ENCODE measurements around the gene CXCL9.
"Not testable (repeated sequence)": the region's sequence is repeated elsewhere in the genome, so short reads cannot be mapped to it uniquely, and the experiment has no call there.

The CXCL9 gene

DNA sequence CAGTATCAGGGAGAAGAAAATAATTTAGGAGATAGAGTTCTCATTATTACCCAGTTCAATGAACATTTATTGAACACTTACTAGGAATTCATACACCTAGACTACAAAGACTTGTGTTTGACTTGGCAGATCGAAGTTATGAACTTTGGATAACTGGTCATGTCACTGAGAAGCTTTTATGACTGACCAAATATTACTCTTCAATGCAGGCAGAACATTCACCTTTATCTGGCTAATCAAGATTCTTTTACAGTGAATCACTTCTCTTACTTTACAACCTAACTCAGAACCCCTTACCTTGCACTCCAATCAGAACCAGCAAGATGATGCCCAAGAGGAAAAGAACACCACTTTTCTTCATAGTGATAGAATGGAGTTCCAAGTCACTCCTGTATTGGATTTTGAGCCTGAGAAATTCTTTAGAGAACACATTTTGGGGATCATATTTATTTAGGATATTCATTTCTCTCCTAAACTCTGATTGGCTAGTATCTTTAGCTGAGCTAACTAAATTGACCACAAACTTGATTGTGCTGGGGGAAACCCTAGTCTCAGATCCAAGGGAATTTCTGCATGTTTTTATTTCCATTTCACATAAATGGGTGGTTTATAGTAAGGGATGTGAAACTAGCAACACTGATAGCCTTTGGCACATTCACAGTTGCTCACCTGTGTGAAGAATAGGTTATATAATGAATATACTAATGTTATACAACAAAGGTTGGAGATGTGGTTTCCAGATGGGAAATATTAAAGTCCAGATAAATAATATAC lies at the start of gene CXCL9:
CXCL9 (minus strand) TSS at position 421 of the 774 bp plus-strand sequence; CDS start at position 361, 60 bp downstream.
- no peak for DNase-seq (ENCODE audit: low read depth in 2 of 2, low spot score in 1 of 2)

DNA sequence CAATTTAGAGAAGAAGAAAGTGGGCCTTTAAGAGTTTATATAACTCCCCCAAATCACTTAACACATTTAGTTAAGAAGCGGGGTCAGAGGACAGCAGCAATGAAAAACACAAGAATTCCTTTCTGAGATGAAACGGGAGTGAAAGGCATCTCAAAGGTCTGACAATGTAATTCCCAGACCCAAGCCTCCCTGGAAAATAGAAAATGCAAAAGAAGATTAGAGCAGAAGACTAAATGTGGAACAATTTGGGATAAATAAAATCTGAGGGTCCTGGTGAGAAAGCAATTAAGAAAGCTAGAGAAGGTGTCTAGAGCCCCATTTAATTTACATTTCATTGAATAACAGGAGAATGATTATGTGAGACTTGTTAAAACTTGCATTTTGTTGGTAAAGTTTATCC lies 48.1 kb upstream of the CXCL9 start:
- no peak for DNase-seq (ENCODE audit: low read depth in 2 of 2, low spot score in 1 of 2)

DNA sequence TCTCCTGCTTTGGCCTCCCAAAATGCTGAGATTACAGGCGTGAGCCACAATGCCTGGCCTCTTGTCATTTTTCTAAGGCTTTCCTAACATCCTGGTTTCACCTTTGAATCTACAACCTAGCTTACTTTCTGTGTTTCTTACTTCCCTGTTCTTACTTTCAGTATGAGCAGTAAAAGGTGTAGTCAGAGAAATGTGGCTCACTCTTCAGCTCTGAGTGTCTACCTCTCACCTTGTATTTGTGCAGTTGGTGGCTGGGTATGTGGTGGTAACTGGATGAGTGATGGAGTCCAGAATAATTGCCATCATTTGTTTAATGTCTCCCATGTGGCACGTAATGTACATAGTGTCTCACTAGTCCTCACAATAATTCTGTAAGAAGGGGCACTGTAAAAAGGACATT lies 47.7 kb upstream of the CXCL9 start:
- no peak for DNase-seq (ENCODE audit: low read depth in 2 of 2, low spot score in 1 of 2)

DNA sequence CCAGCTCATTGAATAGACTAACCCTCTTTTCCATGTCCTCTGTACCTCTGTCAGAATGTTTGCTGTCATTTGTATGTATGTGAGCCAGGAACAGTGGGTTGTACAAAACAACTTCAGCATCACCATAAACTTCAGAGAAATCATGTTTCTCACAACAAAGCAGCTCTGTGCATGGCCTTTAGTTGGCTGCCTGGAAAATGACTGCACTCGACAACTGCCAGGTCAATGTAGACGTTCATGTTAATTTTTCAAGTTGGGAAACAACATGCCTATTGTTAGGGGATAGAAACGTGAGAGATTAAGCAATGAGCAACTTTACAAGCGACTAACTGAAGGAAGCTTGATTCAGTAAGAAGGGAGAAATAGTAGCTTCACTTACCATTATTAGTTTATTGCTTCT lies 46.4 kb upstream of the CXCL9 start:
- DNase-seq (ENCODE audit: low read depth in 2 of 2, low spot score in 1 of 2) = no peak

DNA sequence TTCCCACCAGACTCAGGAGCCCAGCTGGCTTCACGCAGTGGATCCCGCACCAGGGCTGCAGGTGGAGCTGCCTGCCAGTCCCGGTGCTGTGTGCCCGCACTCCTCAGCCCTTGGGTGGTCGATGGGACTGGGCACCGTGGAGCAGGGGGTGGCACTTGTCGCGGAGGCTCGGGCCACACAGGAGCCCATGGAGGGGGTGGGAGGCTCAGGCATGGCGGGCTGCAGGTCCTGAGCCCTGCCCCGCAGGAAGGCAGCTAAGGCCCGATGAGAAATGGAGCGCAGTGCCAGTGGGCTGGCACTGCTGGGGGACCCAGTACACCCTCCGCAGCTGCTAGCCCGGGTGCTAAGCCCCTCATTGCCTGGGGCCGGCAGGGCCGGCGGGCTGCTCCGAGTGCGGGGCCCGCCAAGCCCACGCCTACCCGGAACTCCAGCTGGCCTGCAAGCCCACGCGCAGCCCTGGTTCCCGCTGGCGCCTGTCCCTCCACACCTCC lies 43.3 kb upstream of the CXCL9 start:
- DNase-seq (ENCODE audit: low read depth in 2 of 2, low spot score in 1 of 2) = not testable (repeated sequence)

DNA sequence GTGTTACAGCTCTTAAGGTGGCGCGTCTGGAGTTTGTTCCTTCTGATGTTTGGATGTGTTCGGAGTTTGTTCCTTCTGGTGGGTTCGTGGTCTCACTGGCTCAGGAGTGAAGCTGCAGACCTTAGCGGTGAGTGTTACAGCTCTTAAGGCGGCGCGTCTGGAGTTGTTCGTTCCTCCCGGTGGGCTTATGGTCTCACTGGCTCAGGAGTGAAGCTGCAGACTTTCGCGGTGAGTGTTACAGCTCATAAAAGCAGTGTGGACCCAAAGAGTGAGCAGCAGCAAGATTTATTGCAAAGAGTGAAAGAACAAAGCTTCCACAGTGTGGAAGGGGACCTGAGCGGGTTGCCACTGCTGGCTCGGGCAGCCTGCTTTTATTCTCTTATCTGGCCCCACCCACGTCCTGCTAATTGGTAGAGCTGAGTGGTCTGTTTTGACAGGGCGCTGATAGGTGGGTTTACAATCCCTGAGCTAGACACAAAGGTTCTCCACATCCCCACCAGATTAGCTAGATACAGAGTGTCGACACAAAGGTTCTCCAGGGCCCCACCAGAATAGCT lies 42.6 kb upstream of the CXCL9 start:
- not testable (repeated sequence) for DNase-seq (ENCODE audit: low read depth in 2 of 2, low spot score in 1 of 2)

DNA sequence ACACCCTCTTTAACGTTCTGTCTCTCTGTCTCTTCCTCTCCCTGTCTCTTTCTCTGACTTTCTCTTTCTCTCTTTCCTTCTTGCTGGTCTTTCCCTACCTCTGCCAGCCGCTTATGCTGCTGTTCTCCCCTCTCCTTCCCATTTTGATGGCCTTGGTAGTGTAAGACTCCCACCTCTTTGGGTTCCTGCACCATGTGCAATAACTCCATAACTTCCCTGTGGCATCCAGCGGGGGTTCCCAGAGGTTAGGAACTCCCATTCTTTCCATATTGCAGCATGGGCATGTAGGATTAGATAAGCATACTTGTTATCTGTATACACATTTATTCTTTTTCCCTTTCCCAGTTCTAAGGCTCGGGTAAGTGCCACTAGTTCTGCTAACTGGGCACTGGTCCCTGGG lies 37.4 kb upstream of the CXCL9 start:
- DNase-seq (ENCODE audit: low read depth in 2 of 2, low spot score in 1 of 2) = not testable (repeated sequence)

DNA sequence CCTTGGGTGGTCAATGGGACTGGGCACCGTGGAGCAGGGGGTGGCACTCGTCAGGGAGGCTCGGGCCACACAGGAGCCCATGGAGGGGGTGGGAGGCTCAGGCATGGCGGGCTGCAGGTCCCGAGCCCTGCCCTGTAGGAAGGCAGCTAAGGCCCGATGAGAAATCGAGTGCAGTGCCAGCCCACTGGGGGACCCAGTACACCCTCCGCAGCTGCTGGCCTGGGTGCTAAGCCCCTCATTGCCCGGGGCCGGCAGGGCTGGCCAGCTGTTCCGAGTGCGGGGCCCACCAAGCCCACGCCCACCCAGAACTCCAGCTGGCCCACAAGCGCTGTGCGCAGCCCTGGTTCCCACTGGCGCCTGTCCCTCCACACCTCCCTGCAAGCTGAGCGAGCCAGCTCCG lies 36.0 kb upstream of the CXCL9 start:
- not testable (repeated sequence) for DNase-seq (ENCODE audit: low read depth in 2 of 2, low spot score in 1 of 2)

DNA sequence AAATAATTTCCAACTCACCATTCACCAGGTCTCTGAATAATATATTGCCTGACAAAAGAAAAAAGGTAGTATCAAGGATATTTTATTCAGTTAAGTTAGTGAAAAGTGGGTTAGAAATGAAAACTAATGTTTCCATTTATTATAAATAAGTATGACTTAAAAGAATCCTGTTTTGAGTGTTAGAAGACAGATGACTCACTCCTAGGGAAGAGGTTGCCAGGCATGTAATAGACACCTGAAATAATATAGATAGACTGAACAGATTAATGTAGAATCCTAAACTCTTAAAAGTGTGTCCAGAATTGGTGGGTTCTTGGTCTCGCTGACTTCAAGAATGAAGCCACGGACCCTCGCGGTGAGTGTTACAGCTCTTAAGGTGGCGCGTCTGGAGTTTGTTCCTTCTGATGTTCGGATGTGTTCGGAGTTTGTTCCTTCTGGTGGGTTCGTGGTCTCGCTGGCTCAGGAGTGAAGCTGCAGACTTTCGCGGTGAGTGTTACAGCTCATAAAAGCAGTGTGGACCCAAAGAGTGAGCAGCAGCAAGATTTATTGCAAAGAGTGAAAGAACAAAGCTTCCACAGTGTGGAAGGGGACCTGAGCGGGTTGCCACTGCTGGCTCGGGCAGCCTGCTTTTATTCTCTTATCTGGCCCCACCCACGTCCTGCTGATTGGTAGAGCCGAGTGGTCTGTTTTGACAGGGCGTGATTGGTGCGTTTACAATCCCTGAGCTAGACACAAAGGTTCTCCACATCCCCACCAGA lies 35.1 kb upstream of the CXCL9 start:
- not testable (repeated sequence) for DNase-seq (ENCODE audit: low read depth in 2 of 2, low spot score in 1 of 2)

DNA sequence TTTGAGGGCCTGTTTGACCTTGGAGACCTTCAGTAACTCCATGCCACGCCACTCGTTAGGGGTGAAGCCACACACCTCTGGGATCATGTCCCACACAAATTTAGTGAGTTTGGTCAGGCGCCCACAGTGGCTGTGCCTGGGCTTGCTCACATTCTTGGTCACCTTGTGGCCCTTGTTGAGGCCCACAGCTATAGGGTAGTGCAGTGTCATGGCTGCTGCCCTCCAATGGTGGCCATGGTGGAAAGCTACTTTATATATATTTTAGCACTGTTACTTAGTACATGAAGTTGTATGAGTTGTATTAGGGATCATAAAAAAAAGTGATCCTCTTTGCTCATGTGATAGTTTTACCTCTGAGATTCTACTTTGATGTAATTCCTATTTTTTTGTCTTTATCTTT lies 29.5 kb upstream of the CXCL9 start:
- no peak for DNase-seq (ENCODE audit: low read depth in 2 of 2, low spot score in 1 of 2)

DNA sequence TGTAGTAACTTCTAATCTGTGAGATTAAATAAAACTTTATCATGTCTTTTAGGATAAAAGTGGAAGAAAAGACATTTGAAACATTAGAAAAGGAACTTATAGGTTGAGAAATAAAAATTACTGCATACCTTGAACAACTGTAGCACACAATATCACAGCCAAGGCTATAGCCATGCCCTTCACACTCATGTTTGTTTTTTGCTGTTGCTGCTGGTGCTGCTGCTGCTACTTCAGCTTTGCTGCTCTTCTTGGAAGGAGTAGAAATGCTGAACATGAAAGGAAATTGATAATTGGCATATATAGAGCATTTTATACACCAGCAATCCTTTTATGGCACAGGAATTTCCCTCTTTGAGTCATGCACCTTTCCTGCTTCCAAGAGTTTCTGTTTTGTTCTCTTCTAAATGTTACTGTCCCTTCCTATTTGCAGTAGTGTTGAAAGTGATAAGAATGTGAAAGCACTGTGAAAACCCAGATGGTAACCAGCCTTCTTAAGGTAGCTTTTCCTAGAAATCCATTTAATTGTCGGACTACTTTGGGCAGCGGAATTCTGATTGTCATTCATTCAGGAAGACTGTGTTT lies 28.6 kb upstream of the CXCL9 start, which contains the start of gene CXCL11:
CXCL11 (minus strand) TSS at position 272 of the 582 bp plus-strand sequence; CDS start at position 189, 83 bp downstream.
- no peak for DNase-seq (ENCODE audit: low read depth in 2 of 2, low spot score in 1 of 2)

DNA sequence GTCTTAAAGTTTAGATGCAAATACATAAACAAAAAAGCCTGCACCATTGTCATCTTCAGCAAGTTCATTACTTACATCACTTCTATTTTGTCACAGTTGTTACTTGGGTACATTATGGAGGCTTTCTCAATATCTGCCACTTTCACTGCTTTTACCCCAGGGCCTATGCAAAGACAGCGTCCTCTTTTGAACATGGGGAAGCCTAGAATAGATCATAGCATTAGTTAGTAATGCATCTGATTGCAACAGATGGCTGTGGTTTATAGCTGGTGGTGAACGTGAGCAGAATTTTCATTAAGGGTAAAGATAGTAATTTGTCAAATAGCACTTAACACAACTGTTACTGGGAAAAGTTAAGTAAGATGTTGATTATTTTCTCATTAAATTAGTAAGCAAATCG lies 27.8 kb upstream of the CXCL9 start:
- DNase-seq (ENCODE audit: low read depth in 2 of 2, low spot score in 1 of 2) = no peak

DNA sequence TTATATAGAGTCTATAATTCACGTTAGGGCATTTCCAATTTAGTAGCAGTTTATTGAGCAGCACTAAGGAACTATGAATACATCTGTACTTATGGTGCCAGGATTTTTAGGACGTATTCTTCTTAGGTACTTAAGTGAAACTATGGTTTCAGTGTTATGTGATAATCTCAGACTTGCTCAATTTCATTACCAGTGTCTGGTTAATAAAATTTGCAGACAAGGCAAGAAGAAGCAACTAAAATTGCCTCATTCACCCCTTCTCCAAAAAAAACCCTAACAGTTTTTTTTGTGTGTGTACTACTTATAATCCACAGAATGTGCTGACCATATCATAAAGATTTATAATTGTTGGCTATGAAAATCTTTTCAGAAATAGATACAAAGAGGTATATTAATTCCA lies 22.0 kb upstream of the CXCL9 start:
- no peak for DNase-seq (ENCODE audit: low read depth in 2 of 2, low spot score in 1 of 2)

DNA sequence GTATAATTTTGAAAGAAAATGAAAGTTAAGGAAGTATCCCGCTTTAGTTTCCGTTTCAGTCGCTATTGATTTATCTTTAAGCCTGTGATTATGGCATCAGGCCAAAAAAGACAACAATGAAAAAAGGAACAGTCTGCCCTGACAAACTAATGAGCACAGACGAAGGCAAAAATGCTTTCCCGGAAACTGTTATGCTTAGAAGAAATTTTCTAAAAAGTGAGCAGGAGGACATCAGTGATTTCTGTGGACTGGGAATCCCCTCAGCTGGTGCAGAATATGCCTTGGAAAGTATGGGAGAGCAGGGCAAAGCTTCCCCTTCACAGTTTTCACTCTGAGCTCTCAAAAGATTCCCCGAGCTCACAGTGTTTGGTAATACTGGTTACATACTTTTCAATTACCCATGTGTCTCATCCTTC lies 21.0 kb upstream of the CXCL9 start:
- DNase-seq (ENCODE audit: low read depth in 2 of 2, low spot score in 1 of 2) = no peak

DNA sequence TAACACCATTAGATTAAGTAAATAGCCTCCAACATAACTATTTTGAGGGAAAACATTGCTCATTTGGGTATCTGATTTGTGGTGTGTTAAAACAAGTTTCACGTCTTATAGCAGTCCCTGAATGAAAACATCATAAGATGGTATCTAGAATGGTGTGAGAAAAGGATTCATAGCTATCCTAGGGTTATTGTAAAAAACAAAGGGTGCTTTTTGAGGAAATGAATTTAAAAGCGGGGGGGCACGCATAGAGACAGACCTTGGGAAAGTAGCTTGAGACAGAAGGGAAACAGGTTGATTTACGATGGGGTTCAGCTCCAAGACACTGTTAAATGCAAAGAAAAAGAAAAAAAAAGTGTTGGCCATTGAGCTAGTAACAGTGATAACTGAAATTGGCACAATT lies 16.8 kb upstream of the CXCL9 start:
- DNase-seq (ENCODE audit: low read depth in 2 of 2, low spot score in 1 of 2) = no peak

DNA sequence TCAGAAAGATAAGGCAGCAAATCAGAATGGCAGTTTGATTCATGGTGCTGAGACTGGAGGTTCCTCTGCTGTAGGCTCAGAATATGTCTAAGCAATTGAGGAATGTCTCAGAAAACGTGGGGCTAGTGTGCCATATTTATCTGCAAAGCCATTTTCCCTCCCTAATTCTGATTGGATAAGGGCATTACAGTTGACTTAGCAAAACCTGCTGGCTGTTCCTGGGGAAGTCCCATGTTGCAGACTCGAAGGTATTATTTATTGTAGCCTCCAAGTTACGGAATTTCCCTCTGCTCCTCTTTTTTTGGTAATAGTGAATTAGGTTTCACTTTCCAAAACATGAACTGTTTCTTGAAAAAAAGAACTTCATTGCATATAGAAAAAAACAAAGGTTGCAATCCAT lies 16.1 kb upstream of the CXCL9 start, which contains the start of gene CXCL10:
CXCL10 (minus strand) TSS at position 109 of the 400 bp plus-strand sequence; CDS start at position 43, 66 bp downstream.
- DNase-seq (ENCODE audit: low read depth in 2 of 2, low spot score in 1 of 2) = no peak

DNA sequence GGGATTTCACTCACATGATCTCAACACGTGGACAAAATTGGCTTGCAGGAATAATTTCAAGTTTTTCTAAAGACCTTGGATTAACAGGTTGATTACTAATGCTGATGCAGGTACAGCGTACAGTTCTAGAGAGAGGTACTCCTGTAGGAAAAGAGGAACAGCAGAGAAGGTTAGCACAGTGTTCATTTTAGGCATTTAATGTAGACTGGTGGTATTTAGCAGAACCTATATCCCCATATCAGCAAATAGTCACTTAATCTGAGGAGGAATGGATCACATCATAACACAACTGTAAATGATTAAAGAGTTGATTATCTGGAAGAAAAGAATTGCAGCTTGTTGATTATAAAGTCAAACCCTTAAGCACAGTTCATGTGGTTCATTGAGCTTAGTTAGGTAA lies 15.4 kb upstream of the CXCL9 start:
- DNase-seq (ENCODE audit: low read depth in 2 of 2, low spot score in 1 of 2) = no peak

DNA sequence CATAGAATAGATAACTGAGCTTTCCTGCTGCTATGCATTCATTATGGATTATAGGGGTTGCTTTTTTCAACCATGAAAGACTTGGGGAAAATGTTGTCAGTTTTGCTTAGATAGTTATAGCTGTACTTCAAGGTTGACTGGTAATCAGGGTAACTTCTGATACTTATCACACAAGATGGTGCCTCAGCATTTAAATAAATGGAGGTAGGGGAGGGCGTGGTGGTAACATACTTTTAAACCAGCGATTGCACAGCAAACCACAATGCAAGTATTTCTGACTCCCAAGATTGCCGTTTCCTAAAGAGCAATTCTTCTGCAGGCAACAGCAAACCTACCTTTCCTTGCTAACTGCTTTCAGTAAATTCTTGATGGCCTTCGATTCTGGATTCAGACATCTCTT lies 14.7 kb upstream of the CXCL9 start:
- no peak for DNase-seq (ENCODE audit: low read depth in 2 of 2, low spot score in 1 of 2)

DNA sequence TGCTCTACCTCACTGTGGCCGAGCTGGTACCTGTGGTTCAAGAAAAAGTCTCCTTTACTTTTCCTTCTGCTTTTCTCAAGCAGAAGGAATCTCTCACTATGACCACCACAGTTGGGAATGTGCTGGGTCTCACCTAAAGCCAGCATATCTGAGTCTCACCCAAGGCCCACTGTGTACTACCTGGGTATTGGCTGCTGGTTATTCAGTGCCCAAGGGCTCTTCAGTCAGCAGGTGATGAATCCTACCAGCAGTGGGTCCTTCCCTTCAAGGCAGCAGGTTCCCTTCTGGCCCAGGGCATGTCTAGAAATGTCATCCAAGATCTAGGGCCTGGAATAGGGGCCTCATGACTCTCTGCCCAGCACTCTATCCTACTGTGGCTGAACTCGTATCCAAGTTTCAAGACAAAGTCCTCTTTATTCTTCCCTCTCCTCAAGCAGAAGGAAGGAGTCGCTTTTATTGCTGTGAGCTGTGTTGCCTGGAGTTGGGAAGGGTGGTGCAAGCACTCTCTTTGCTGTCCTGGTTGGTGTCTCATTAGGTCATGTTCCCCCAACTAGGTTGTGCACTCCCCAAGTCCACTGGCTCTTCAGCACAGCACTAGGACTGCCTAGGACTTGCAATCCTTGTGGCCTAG lies 9.9 kb upstream of the CXCL9 start:
- DNase-seq (ENCODE audit: low read depth in 2 of 2, low spot score in 1 of 2) = no peak

DNA sequence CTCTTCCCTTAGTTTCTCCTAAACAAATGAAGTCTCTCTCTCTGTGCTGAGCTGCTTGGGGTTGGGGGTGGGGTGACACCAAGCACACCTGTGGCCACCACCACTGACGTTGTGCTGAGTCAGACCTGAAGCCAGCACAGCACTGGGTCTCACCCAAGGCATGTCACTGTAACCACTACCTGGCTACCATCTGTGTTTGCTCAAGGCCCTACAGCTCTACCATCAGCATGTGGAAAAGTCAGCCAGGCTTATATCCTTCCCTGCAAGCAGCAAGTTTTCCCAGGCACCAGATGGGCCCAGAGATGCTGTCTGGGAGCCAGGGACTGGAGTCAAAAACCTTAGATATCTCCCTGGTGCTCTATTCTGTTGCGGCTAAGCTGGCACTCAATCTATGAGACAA lies 9.1 kb upstream of the CXCL9 start:
- DNase-seq (ENCODE audit: low read depth in 2 of 2, low spot score in 1 of 2) = no peak

DNA sequence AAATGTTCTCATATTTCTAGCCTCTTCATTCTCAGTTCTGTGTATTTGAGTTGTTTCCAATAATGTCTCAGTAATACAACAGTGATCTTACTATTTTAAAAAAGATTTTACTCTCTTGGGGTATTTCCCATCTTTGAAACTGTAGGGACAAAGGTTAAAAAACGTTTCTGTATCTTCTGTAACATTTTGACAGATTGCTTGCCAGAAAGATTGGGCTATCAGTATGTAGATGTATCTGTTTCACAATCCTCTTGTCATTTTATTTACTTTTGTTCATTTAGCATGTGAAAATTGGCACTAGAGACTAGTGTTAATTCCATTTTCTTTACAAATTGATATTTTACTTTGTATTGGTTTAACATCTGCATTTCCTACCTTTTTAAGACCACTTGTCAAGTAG lies 6.2 kb upstream of the CXCL9 start:
- no peak for DNase-seq (ENCODE audit: low read depth in 2 of 2, low spot score in 1 of 2)

Data from stimulated activated CD8-positive, alpha-beta memory T cell treated with anti-CD3 and anti-CD28 coated beads, Interleukin-4, amount 100 ng/mL, for 1 hour (primary cell).